GM12878 (cell line): ENCODE data around the gene JUND. TPM values are rescaled to one million over a fixed set of nuclear protein-coding genes. Genes with fewer than 3 reads are reported as not detected.

Experiments used
- ATAC-seq: fragments of 200-7000 bp; cut with Tn5 transposase; 3 replicates; pipeline ENCODE4 v1.9.1; 2020; ENCODE audit warnings: mild to moderate bottlenecking, moderate library complexity
- BruUV-seq: library from RNA; stranded (reverse); fragments of 400-500 nt; replicated peaks from 2 replicates; lab custom pipeline; 2021; lab: Mats Ljungman, UMichigan
- CTCF ChIA-PET: fragments of 300-600 bp; sonication (Branson Sonifier 250); formaldehyde crosslinking; extraction: SDS; loops from one replicate; lab custom pipeline; 2021; ENCODE audit warnings: inconsistent platforms; lab: Yijun Ruan, JAX
- POLR2A ChIA-PET: fragments of 350-600 bp; formaldehyde crosslinking; extraction: SDS; loops from one replicate; lab custom pipeline; 2021; ENCODE audit warnings: inconsistent platforms; lab: Charles Lee
- RAD21 ChIA-PET: fragments of 300-600 bp; sonication (Branson Sonifier 250); formaldehyde crosslinking; loops from one replicate; lab custom pipeline; 2023; ENCODE audit warnings: antibody characterized with exemption; ENCODE audit not compliant: unreplicated experiment; lab: Charles Lee
- SMC1A ChIA-PET: fragments of 300-600 bp; sonication (Branson Sonifier 250); formaldehyde crosslinking; loops from one replicate; lab custom pipeline; 2023; ENCODE audit not compliant: unreplicated experiment, uncharacterized antibody; lab: Charles Lee
- DNase-seq: peaks from one replicate; pipeline ENCODE4 v3.0.0-alpha.2; 2011; ENCODE audit warnings: low read depth, low spot score
- FAIRE-seq: peaks from 3 replicates; lab custom pipeline; 2011; peaks lifted over from hg19 to GRCh38; lab: Jason Lieb, UNC
- H2AFZ ChIP-seq: 2 replicates; pipeline ENCODE4 v1.6.0; 2011; ENCODE audit warnings: low read depth, low read length, control low read depth; ENCODE audit not compliant: control insufficient read depth
- H3K27ac ChIP-seq: 2 replicates; pipeline ENCODE4 v1.5.1; 2011; ENCODE audit warnings: control low read depth; ENCODE audit not compliant: control insufficient read depth, insufficient read depth
- H3K27me3 ChIP-seq, 2 experiments: replicated peaks in 1 of 2; 2 replicates each; pipeline versions ENCODE4 v1.6.0 to v1.6.1; 2011; ENCODE audit warnings: low read length in 1 of 2; ENCODE audit not compliant: control insufficient read depth in 2 of 2, insufficient read depth in 2 of 2
- H3K36me3 ChIP-seq, 2 experiments: 2 replicates each; pipeline ENCODE4 v1.5.1; 2011; ENCODE audit warnings: low read length in 1 of 2; ENCODE audit not compliant: control insufficient read depth in 2 of 2, insufficient read depth in 2 of 2
- H3K4me1 ChIP-seq: 2 replicates; pipeline ENCODE4 v1.6.1; 2011; ENCODE audit warnings: mild to moderate bottlenecking, low read length, moderate library complexity, mixed read lengths; ENCODE audit not compliant: control insufficient read depth, insufficient read depth
- H3K4me2 ChIP-seq: 2 replicates; pipeline ENCODE4 v1.6.0; 2011; ENCODE audit warnings: control low read depth; ENCODE audit not compliant: control insufficient read depth, insufficient read depth
- H3K4me3 ChIP-seq: fragments of 200-600 bp; sonication (generic); 2 replicates; pipeline ENCODE4 v1.5.1; 2016
- H3K79me2 ChIP-seq: 2 replicates; pipeline ENCODE4 v1.6.0; 2011; ENCODE audit warnings: low read length; ENCODE audit not compliant: control insufficient read depth, insufficient read depth
- H3K9ac ChIP-seq: 2 replicates; pipeline ENCODE4 v1.8.0; 2011; ENCODE audit warnings: low read length, control low read depth, mixed read lengths; ENCODE audit not compliant: control insufficient read depth, insufficient read depth
- H3K9me3 ChIP-seq: replicated peaks from 3 replicates; pipeline ENCODE4 v1.5.1; 2011; ENCODE audit warnings: mild to moderate bottlenecking, low read length; ENCODE audit not compliant: control insufficient read depth, insufficient read depth
- H4K20me1 ChIP-seq: 2 replicates; pipeline ENCODE4 v1.6.0; 2011; ENCODE audit not compliant: control insufficient read depth, insufficient read depth
- CBX5 ChIP-seq: sonication (generic); IDR thresholded peaks from 2 replicates; pipeline ENCODE4 v1.6.1; 2016; ENCODE audit warnings: low read depth, moderate library complexity, mild to moderate bottlenecking, inconsistent platforms
- EZH2 ChIP-seq: IDR thresholded peaks from 2 replicates; pipeline ENCODE4 v1.6.1; 2012; ENCODE audit warnings: low read depth, mild to moderate bottlenecking, control low read depth, inconsistent platforms, low read length, borderline replicate concordance; ENCODE audit not compliant: control insufficient read depth
- HCFC1 ChIP-seq: fragments of 150-350 bp; IDR thresholded peaks from 2 replicates; pipeline ENCODE4 v1.6.1; 2014; ENCODE audit warnings: low read length
- HDGF ChIP-seq: fragments of 450-650 bp; IDR thresholded peaks from 2 replicates; pipeline ENCODE4 v1.6.1; 2016; ENCODE audit warnings: antibody characterized with exemption
- HSF1 ChIP-seq: fragments of 150-350 bp; IDR thresholded peaks from 2 replicates; pipeline ENCODE4 v1.6.1; 2014; ENCODE audit warnings: mild to moderate bottlenecking, low read depth, low read length
- IRF3 ChIP-seq: fragments of 450-650 bp; IDR thresholded peaks from 2 replicates; pipeline ENCODE4 v1.6.1; 2014; ENCODE audit warnings: mild to moderate bottlenecking
- MTA3 ChIP-seq: IDR thresholded peaks from 2 replicates; pipeline ENCODE4 v1.6.1; 2012; ENCODE audit warnings: low read length, inconsistent platforms, borderline replicate concordance
- RAD21 ChIP-seq: IDR thresholded peaks from 2 replicates; pipeline ENCODE4 v1.6.1; 2011; ENCODE audit warnings: mild to moderate bottlenecking, low read depth, low read length, moderate library complexity; ENCODE audit not compliant: insufficient read depth
- RELB ChIP-seq: fragments of 450-650 bp; IDR thresholded peaks from 2 replicates; pipeline ENCODE4 v1.6.1; 2017; ENCODE audit warnings: low read depth, mild to moderate bottlenecking, moderate library complexity
- STAT3 ChIP-seq: IDR thresholded peaks from 2 replicates; pipeline ENCODE4 v1.6.1; 2011; ENCODE audit warnings: low read depth, low read length, improper control_type of control experiment
- ZNF24 ChIP-seq: fragments of 450-650 bp; IDR thresholded peaks from 2 replicates; pipeline ENCODE4 v1.6.1; 2017; ENCODE audit warnings: antibody characterized with exemption, mild to moderate bottlenecking
- ZNF622 ChIP-seq: fragments of 450-650 bp; IDR thresholded peaks from 2 replicates; pipeline ENCODE4 v1.6.1; 2017; ENCODE audit warnings: mild to moderate bottlenecking, inconsistent platforms
- WGBS: methylation state at CpG from one replicate; pipeline ENCODE4 v1.1.6; 2016; ENCODE audit warnings: low lambda C conversion rate; ENCODE audit not compliant: insufficient replicate concordance, insufficient coverage; ENCODE audit errors: missing lambda C conversion rate; 5-methylcytosine and 5-hydroxymethylcytosine counted together
- in situ Hi-C: fragments of 300-500 bp; cut with MboI; formaldehyde crosslinking; loops from 9 replicates; pipeline ENCODE4 v1.14.3; 2018; ENCODE audit warnings: mixed read lengths
- intact Hi-C: fragments of 100-400 bp; cut with micrococcal nuclease; formaldehyde crosslinking; loops from one replicate; pipeline ENCODE4 v1.14.2; 2022; ENCODE audit not compliant: unreplicated experiment
- polyA plus RNA-seq, 11 experiments: library from polyadenylated mRNA; depleted of rRNA in 4 of 11; unstranded in 6 of 11; stranded (reverse) in 5 of 11; fragments of >200 nt; fragmentation: Nextera tagmentation in 4 of 11; fragmentation: Illumina TruSeq in 1 of 11; extraction: Ambion mirVana in 4 of 11; extraction: Trizol in 1 of 11; gene quantifications; 1 replicate in 1 of 11; 2 replicates in 10 of 11; pipeline versions ENCODE4 v1.2.1 to v1.2.3, GENCODE V29; 2011 to 2016; ENCODE audit warnings: inconsistent platforms in 2 of 11, missing spikeins in 2 of 11, low read depth in 1 of 11
- total RNA-seq, 4 experiments: library from RNA; depleted of rRNA in 3 of 4; stranded (reverse); fragments of >200 nt in 3 of 4; fragmentation: Illumina TruSeq in 1 of 4; extraction: Trizol in 1 of 4; gene quantifications; 2 replicates each; pipeline versions ENCODE4 v1.2.1 to v1.2.3, GENCODE V29; 2013 to 2021
- TF ChIP-seq, protein P1 (sequence below): IDR thresholded peaks from 2 replicates; pipeline ENCODE4 v1.6.1; 2012; ENCODE audit warnings: low read depth, low read length, improper control_type of control experiment

The JUND gene
- total and polyA plus RNA-seq, 10 of the 15 experiments (the other 5 are each of a cell fraction or from before 2014, with no cell fraction given): 7.4 to 164 (median 18.8) TPM

DNA sequence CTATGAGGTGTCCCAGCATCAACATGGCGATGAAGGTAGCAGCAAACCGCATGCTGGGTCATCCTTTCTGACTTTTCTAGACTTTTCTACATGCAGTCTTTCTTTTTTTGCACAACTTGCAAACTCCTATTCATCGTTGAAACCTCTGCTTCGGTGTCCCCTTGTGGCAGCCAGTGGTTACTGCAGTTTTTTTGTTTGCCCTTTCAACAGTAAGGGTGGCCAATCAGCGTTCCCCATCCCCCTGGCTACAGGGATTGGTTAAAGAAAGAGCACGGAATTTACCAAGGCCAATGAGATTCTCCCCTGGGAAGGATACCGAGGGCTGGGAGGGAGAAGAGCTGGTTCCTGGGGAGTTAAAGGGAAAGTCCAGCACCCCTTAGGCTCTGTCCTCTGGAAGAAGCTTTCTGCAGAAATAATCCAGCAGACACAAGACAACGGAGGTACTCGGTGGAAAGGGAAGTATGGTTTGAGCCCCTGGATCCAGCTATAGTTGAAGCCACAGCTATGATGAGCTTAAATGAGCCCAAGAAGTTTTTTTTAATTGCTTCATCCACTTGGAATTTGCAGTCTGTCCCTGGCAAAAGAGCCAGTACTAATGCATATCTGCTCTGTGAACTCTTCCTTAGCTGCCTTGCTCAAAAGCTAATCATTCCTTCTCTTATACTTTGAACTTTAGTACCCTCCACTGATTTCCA lies 47.1 kb upstream of the JUND start:
- Histone ChIP-seq H3K4me2 (peak overlapping the region; percentile 88), H3K36me3 (no peaks in the 10 kb centered on the region), H3K9me3 (no peaks in the 10 kb centered on the region), H3K79me2 (no peaks in the 10 kb centered on the region), H2AFZ (peak overlapping the region; percentile 99), H3K4me3 (peak overlapping the region; percentile 64), H3K27me3 (no peaks in the 10 kb centered on the region), H3K4me1 (peaks cover 4% of the 10 kb centered on the region), H3K27ac (peak overlapping the region; percentile 27), H4K20me1 (no peaks in the 10 kb centered on the region), H3K9ac (peak overlapping the region; percentile 58; the same call in 1 of the 2 replicates)
- in situ Hi-C loops: no loop called here
- intact Hi-C loops: loop anchor here (1.0 to 5.0 kb wide), 2 partner anchors 49 to 121 kb away; no protein-coding TSS in a partner anchor
- RAD21 ChIA-PET: interaction anchor here (0.6 to 7.6 kb wide), 43 partner anchors 9 to 224 kb away, joined by 3 to 259 read pairs (median 5); partner anchors contain the start of genes IQCN, JUND, MPV17L2 and RAB3A
- DNase-seq (peak; percentile 91), ATAC-seq (peak; percentile 100), FAIRE-seq (peak; percentile 99)
- CTCF ChIA-PET: interaction anchor here (0.6 to 11.3 kb wide), 49 partner anchors 8 to 480 kb away, joined by 3 to 516 read pairs (median 4); partner anchors contain the start of genes IQCN, JUND, MPV17L2 and RAB3A
- WGBS: 2% methylated on average over 9 of the region's 9 CpGs
- POLR2A ChIA-PET: interaction anchor here (0.5 to 10.4 kb wide), 19 partner anchors 11 to 158 kb away, joined by 3 to 206 read pairs (median 4); partner anchors contain the start of genes JUND, PGPEP1 and SSBP4
- SMC1A ChIA-PET: interaction anchor here (0.6 to 7.7 kb wide), 41 partner anchors 10 to 227 kb away, joined by 3 to 176 read pairs (median 4); partner anchors contain the start of genes IQCN, JUND, LRRC25 and RAB3A
- TSS peak; percentile 86 for BruUV-seq
- TF ChIP-seq STAT3: no peak
- TF ChIP-seq HCFC1: peak; percentile 22; the same call in 1 of the 2 replicates
- no peak for TF ChIP-seq ZNF622
- no peak for TF ChIP-seq ZNF24
- TF ChIP-seq HSF1: peak; percentile 95
- no peak for TF ChIP-seq CBX5
- peak; percentile 76 for TF ChIP-seq RELB
- peak; percentile 63 for TF ChIP-seq IRF3
- peak; percentile 91 for TF ChIP-seq RAD21
- no peak for TF ChIP-seq EZH2
- no peak for TF ChIP-seq HDGF
- TF ChIP-seq, protein P1, sequence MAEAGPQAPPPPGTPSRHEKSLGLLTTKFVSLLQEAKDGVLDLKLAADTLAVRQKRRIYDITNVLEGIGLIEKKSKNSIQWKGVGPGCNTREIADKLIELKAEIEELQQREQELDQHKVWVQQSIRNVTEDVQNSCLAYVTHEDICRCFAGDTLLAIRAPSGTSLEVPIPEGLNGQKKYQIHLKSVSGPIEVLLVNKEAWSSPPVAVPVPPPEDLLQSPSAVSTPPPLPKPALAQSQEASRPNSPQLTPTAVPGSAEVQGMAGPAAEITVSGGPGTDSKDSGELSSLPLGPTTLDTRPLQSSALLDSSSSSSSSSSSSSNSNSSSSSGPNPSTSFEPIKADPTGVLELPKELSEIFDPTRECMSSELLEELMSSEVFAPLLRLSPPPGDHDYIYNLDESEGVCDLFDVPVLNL: peak; percentile 50; the same call in 1 of the 2 replicates
- TF ChIP-seq MTA3: no peak
